Measurements from ENCODE around the gene DLG1. TPM values are rescaled to one million over a fixed set of nuclear protein-coding genes. Genes with fewer than 3 reads are reported as not detected.
A peak's percentile ranks its signal among the peaks of the same experiment; 100 is the strongest.

The DLG1 gene
- total RNA-seq, 2 experiments from 2014 or later, result 48.9 to 95.1 TPM

GRCh38 chr3:197306374-197307086 is 8.1 kb upstream of the DLG1 start:
- peaks cover 31% of the 10 kb centered on the region for H3K4me1 ChIP-seq (ENCODE audit: insufficient read depth, low read length, poor library complexity, severe bottlenecking)
- H3K36me3 ChIP-seq (ENCODE audit: insufficient read depth, low read length), result no peaks in the 10 kb centered on the region
- POLR2A ChIA-PET, result interaction anchor here (0.5 to 1.1 kb wide), 3 partner anchors 12 to 485 kb away, joined by 3 read pairs; partner anchors contain the start of gene LRCH3
- H4K20me1 ChIP-seq (ENCODE audit: insufficient read depth, low read length), result no peaks in the 10 kb centered on the region
- H2AFZ ChIP-seq (ENCODE audit: low read length), result no peak overlapping the region; the same call in 1 of the 2 replicates
- TF ChIP-seq, protein P1, sequence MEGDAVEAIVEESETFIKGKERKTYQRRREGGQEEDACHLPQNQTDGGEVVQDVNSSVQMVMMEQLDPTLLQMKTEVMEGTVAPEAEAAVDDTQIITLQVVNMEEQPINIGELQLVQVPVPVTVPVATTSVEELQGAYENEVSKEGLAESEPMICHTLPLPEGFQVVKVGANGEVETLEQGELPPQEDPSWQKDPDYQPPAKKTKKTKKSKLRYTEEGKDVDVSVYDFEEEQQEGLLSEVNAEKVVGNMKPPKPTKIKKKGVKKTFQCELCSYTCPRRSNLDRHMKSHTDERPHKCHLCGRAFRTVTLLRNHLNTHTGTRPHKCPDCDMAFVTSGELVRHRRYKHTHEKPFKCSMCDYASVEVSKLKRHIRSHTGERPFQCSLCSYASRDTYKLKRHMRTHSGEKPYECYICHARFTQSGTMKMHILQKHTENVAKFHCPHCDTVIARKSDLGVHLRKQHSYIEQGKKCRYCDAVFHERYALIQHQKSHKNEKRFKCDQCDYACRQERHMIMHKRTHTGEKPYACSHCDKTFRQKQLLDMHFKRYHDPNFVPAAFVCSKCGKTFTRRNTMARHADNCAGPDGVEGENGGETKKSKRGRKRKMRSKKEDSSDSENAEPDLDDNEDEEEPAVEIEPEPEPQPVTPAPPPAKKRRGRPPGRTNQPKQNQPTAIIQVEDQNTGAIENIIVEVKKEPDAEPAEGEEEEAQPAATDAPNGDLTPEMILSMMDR (conservative IDR thresholded peaks at IDR 0.05; ENCODE audit: low read length), result no peak
- no peak for TF ChIP-seq EZH2phosphoT487 (IDR thresholded peaks at IDR 0.05; ENCODE audit: borderline replicate concordance, low read depth, low read length)
- H3K79me2 ChIP-seq (ENCODE audit: insufficient read depth, low read depth, low read length), result no peaks in the 10 kb centered on the region
- H3K9me3 ChIP-seq (ENCODE audit: low read length), result no peaks in the 10 kb centered on the region
- no peak overlapping the region for H3K27ac ChIP-seq (ENCODE audit: low read depth, low read length, poor library complexity, severe bottlenecking)
- CTCF ChIA-PET (ENCODE audit: unreplicated experiment), result no interaction called here
- intact Hi-C loops (cut with micrococcal nuclease; ENCODE audit: unreplicated experiment), result no loop called here
- no TSS peak for BruUV-seq (replicated peaks)
- no peaks in the 10 kb centered on the region for H3K9me2 ChIP-seq (ENCODE audit: insufficient read depth, low read length)
- no peak for DNase-seq (ENCODE audit: low spot score)
- no peak overlapping the region for H3K4me2 ChIP-seq (ENCODE audit: low read length)
- H3K4me3 ChIP-seq (ENCODE audit: low read depth, low read length, poor library complexity, severe bottlenecking), result no peak overlapping the region

- H3K4me3 ChIP-seq (ENCODE audit: low read depth, low read length, poor library complexity, severe bottlenecking), result no peak overlapping the region
- peak overlapping the region; percentile 23; the same call in 1 of the 2 replicates for H2AFZ ChIP-seq (ENCODE audit: low read length)
- no peaks in the 10 kb centered on the region for H3K9me3 ChIP-seq (ENCODE audit: low read length)
- no peaks in the 10 kb centered on the region for H3K79me2 ChIP-seq (ENCODE audit: insufficient read depth, low read depth, low read length)
- no peaks in the 10 kb centered on the region for H3K9me2 ChIP-seq (ENCODE audit: insufficient read depth, low read length)
- CTCF ChIA-PET (ENCODE audit: unreplicated experiment), result no interaction called here
- H4K20me1 ChIP-seq (ENCODE audit: insufficient read depth, low read length), result no peaks in the 10 kb centered on the region
- H3K4me1 ChIP-seq (ENCODE audit: insufficient read depth, low read length, poor library complexity, severe bottlenecking), result peaks cover 31% of the 10 kb centered on the region
- no peaks in the 10 kb centered on the region for H3K36me3 ChIP-seq (ENCODE audit: insufficient read depth, low read length)
- intact Hi-C loops (cut with micrococcal nuclease; ENCODE audit: unreplicated experiment), result no loop called here
- TF ChIP-seq, protein P1 (conservative IDR thresholded peaks at IDR 0.05; ENCODE audit: low read length), result no peak
- no peak for TF ChIP-seq EZH2phosphoT487 (IDR thresholded peaks at IDR 0.05; ENCODE audit: borderline replicate concordance, low read depth, low read length)
- no TSS peak for BruUV-seq (replicated peaks)
- peak; percentile 45 for DNase-seq (ENCODE audit: low spot score)
- no peak overlapping the region for H3K27ac ChIP-seq (ENCODE audit: low read depth, low read length, poor library complexity, severe bottlenecking)
- POLR2A ChIA-PET, result interaction anchor here (0.5 kb wide), 1 partner anchor 13 kb away, joined by 3 read pairs; no protein-coding TSS in a partner anchor
- H3K4me2 ChIP-seq (ENCODE audit: low read length), result peak overlapping the region; percentile 11; the same call in 1 of the 2 replicates
These were observed 7.4 kb upstream of the DLG1 start for GRCh38 chr3:197305854-197306253.

- intact Hi-C loops (cut with micrococcal nuclease; ENCODE audit: unreplicated experiment), result no loop called here
- TF ChIP-seq, protein P1 (conservative IDR thresholded peaks at IDR 0.05; ENCODE audit: low read length), result no peak
- no peak for TF ChIP-seq EZH2phosphoT487 (IDR thresholded peaks at IDR 0.05; ENCODE audit: borderline replicate concordance, low read depth, low read length)
- no peak for DNase-seq (ENCODE audit: low spot score)
- no peaks in the 10 kb centered on the region for H3K79me2 ChIP-seq (ENCODE audit: insufficient read depth, low read depth, low read length)
- H3K9me2 ChIP-seq (ENCODE audit: insufficient read depth, low read length), result no peaks in the 10 kb centered on the region
- H3K27ac ChIP-seq (ENCODE audit: low read depth, low read length, poor library complexity, severe bottlenecking), result no peak overlapping the region
- no peak overlapping the region for H2AFZ ChIP-seq (ENCODE audit: low read length)
- no peak overlapping the region for H3K4me2 ChIP-seq (ENCODE audit: low read length)
- no peaks in the 10 kb centered on the region for H3K36me3 ChIP-seq (ENCODE audit: insufficient read depth, low read length)
- peaks cover 25% of the 10 kb centered on the region for H3K4me1 ChIP-seq (ENCODE audit: insufficient read depth, low read length, poor library complexity, severe bottlenecking)
- POLR2A ChIA-PET, result no interaction called here
- no TSS peak for BruUV-seq (replicated peaks)
- H3K9me3 ChIP-seq (ENCODE audit: low read length), result no peaks in the 10 kb centered on the region
- H4K20me1 ChIP-seq (ENCODE audit: insufficient read depth, low read length), result no peaks in the 10 kb centered on the region
- CTCF ChIA-PET (ENCODE audit: unreplicated experiment), result no interaction called here
- no peak overlapping the region for H3K4me3 ChIP-seq (ENCODE audit: low read depth, low read length, poor library complexity, severe bottlenecking)
These were observed 5.0 kb upstream of the DLG1 start for GRCh38 chr3:197303452-197303851.
